Neural cell (in vitro differentiated cells): ENCODE results near the gene KCTD17. TPM values are rescaled to one million over a fixed set of nuclear protein-coding genes. Genes with fewer than 3 reads are reported as not detected.

Source experiments
- H2AFZ ChIP-seq: fragments of 200-600, 300-800 bp; sonication (generic), shearing (Covaris generic); 2 replicates; pipeline ENCODE4 v1.6.0; 2014; ENCODE audit warnings: low read depth, mild to moderate bottlenecking, antibody characterized with exemption, low read length, moderate library complexity
- H3F3A ChIP-seq: fragments of 200-600 bp; shearing (Covaris generic); 2 replicates; pipeline ENCODE4 v1.6.1; 2016; ENCODE audit warnings: mild to moderate bottlenecking, moderate library complexity, mixed read lengths, antibody characterized with exemption, low read length; ENCODE audit not compliant: insufficient read depth, poor library complexity, severe bottlenecking
- H3K27ac ChIP-seq: fragments of 200-600, 300-800 bp; sonication (generic), shearing (Covaris generic); 2 replicates; pipeline ENCODE4 v1.5.1; 2014; ENCODE audit warnings: mild to moderate bottlenecking, low read length, moderate library complexity
- H3K27me3 ChIP-seq: fragments of 300-800, 200-600 bp; sonication (generic), shearing (Covaris generic); 2 replicates; pipeline ENCODE4 v1.6.0; 2014; ENCODE audit warnings: mild to moderate bottlenecking, low read depth, low read length, moderate library complexity; ENCODE audit not compliant: insufficient read depth
- H3K36me3 ChIP-seq: fragments of 300-800, 200-600 bp; sonication (generic), shearing (Covaris generic); 2 replicates; pipeline ENCODE4 v1.5.1; 2014; ENCODE audit warnings: mild to moderate bottlenecking, antibody characterized with exemption, low read length, moderate library complexity; ENCODE audit not compliant: insufficient read depth
- H3K4me2 ChIP-seq: fragments of 300-800, 200-600 bp; sonication (generic), shearing (Covaris generic); 2 replicates; pipeline ENCODE4 v1.6.0; 2014; ENCODE audit warnings: mild to moderate bottlenecking, low read length
- H3K4me3 ChIP-seq: fragments of 300-800, 200-600 bp; sonication (generic), shearing (Covaris generic); 2 replicates; pipeline ENCODE4 v1.5.1; 2014; ENCODE audit warnings: mild to moderate bottlenecking, low read length, moderate library complexity
- H3K79me2 ChIP-seq: fragments of 200-600 bp; shearing (Covaris generic); replicated peaks from 2 replicates; pipeline ENCODE4 v1.6.0; 2014; ENCODE audit warnings: mild to moderate bottlenecking, low read length, moderate library complexity; ENCODE audit not compliant: insufficient read depth
- H3K9ac ChIP-seq: fragments of 300-800, 200-600 bp; sonication (generic), shearing (Covaris generic); 2 replicates; pipeline ENCODE4 v1.6.1; 2016; ENCODE audit warnings: mild to moderate bottlenecking, low read length, mixed read lengths
- H3K9me2 ChIP-seq: fragments of 200-600 bp; shearing (Covaris generic); 2 replicates; pipeline ENCODE4 v1.6.1; 2016; ENCODE audit warnings: mild to moderate bottlenecking, low read length, mixed read lengths; ENCODE audit not compliant: insufficient read depth
- H3K9me3 ChIP-seq: fragments of 200-600, 300-800 bp; sonication (generic), shearing (Covaris generic); 2 replicates; pipeline ENCODE4 v1.6.1; 2016; ENCODE audit warnings: mild to moderate bottlenecking, mixed run types, low read length, moderate library complexity, mixed read lengths
- H4K20me1 ChIP-seq: fragments of 200-600 bp; shearing (Covaris generic); 2 replicates; pipeline ENCODE4 v1.6.1; 2016; ENCODE audit warnings: mild to moderate bottlenecking, mixed run types; ENCODE audit not compliant: insufficient read depth
- EP300 ChIP-seq: fragments of 450-650 bp; conservative IDR thresholded peaks from 2 replicates; pipeline ENCODE4 v1.6.1; 2014; ENCODE audit warnings: antibody characterized with exemption, mild to moderate bottlenecking, moderate library complexity; ENCODE audit not compliant: poor library complexity, severe bottlenecking
- EZH2 ChIP-seq: fragments of 200-600, 300-800 bp; shearing (Covaris generic), sonication (generic); IDR thresholded peaks from 2 replicates; pipeline ENCODE4 v1.6.1; 2014; ENCODE audit warnings: antibody characterized with exemption, low read length, borderline replicate concordance, mild to moderate bottlenecking; ENCODE audit not compliant: insufficient read depth, poor library complexity, severe bottlenecking
- MXI1 ChIP-seq: fragments of 450-650 bp; conservative IDR thresholded peaks from 2 replicates; pipeline ENCODE4 v1.6.1; 2014; ENCODE audit warnings: antibody characterized with exemption, mild to moderate bottlenecking; ENCODE audit not compliant: poor library complexity, severe bottlenecking
- POLR2AphosphoS5 ChIP-seq: IDR thresholded peaks from 2 replicates; pipeline ENCODE4 v1.6.1; 2012
- RAD21 ChIP-seq: fragments of 450-650 bp; conservative IDR thresholded peaks from 2 replicates; pipeline ENCODE4 v1.6.1; 2014; ENCODE audit warnings: antibody characterized with exemption, mild to moderate bottlenecking, moderate library complexity
- SMC3 ChIP-seq: fragments of 450-650 bp; conservative IDR thresholded peaks from 2 replicates; pipeline ENCODE4 v1.6.1; 2014; ENCODE audit warnings: antibody characterized with exemption, mild to moderate bottlenecking, moderate library complexity; ENCODE audit not compliant: poor library complexity
- TAF1 ChIP-seq: IDR thresholded peaks from 2 replicates; pipeline ENCODE4 v1.6.1; 2012; ENCODE audit warnings: low read depth
- polyA plus RNA-seq: library from polyadenylated mRNA; depleted of rRNA; stranded (reverse); fragments of >200 nt; gene quantifications from 2 replicates; pipeline ENCODE4 v1.2.3, GENCODE V29; 2014
- TF ChIP-seq, protein P1 (sequence below): fragments of 450-650 bp; IDR thresholded peaks from 2 replicates; pipeline ENCODE4 v1.5.1; 2014; ENCODE audit warnings: antibody characterized with exemption, mild to moderate bottlenecking, moderate library complexity; ENCODE audit not compliant: poor library complexity, severe bottlenecking
- TF ChIP-seq, protein P2 (sequence below): IDR thresholded peaks from 2 replicates; pipeline ENCODE4 v1.6.1; 2012; ENCODE audit warnings: borderline replicate concordance

KCTD17 gene
- polyA plus RNA-seq, 1 donor from 2014 or later, result 96.3 TPM

DNA sequence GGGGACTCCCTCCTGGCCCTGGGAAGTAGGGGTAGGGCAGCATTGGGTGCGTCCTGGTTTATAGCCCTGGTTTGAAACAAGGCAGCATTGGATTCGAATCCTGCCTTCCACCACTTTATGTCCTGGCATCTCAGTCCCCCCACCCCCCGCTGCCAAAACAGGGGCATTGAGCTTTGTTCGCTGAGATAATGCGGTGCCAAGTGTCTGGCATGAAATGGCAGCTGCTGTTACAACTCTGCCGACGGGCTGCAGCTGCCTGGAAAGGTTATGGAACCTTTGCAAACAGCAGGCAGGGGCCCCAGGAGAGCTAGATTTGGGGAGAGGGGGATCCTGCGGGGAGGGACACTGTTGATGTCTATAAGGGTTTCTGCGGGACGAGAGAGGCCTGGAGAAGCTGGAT is 34.2 kb upstream of the KCTD17 start:
- Histone ChIP-seq H3K36me3 (no peaks in the 10 kb centered on the region), H3K9me3 (no peaks in the 10 kb centered on the region), H3K9me2 (no peaks in the 10 kb centered on the region), H3K27me3 (no peaks in the 10 kb centered on the region), H3K9ac (no peak overlapping the region), H3K4me3 (no peak overlapping the region), H3F3A (no peaks in the 10 kb centered on the region), H3K79me2 (peaks cover 10% of the 10 kb centered on the region), H3K27ac (no peak overlapping the region), H3K4me2 (no peak overlapping the region), H4K20me1 (no peaks in the 10 kb centered on the region), H2AFZ (no peak overlapping the region)
- TF ChIP-seq TAF1, result no peak
- TF ChIP-seq, protein P1, sequence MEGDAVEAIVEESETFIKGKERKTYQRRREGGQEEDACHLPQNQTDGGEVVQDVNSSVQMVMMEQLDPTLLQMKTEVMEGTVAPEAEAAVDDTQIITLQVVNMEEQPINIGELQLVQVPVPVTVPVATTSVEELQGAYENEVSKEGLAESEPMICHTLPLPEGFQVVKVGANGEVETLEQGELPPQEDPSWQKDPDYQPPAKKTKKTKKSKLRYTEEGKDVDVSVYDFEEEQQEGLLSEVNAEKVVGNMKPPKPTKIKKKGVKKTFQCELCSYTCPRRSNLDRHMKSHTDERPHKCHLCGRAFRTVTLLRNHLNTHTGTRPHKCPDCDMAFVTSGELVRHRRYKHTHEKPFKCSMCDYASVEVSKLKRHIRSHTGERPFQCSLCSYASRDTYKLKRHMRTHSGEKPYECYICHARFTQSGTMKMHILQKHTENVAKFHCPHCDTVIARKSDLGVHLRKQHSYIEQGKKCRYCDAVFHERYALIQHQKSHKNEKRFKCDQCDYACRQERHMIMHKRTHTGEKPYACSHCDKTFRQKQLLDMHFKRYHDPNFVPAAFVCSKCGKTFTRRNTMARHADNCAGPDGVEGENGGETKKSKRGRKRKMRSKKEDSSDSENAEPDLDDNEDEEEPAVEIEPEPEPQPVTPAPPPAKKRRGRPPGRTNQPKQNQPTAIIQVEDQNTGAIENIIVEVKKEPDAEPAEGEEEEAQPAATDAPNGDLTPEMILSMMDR, result no peak
- no peak for TF ChIP-seq RAD21
- no peak for TF ChIP-seq EP300
- TF ChIP-seq EZH2, result no peak
- TF ChIP-seq MXI1, result no peak
- TF ChIP-seq POLR2AphosphoS5, result no peak
- TF ChIP-seq SMC3, result no peak
- TF ChIP-seq, protein P2, sequence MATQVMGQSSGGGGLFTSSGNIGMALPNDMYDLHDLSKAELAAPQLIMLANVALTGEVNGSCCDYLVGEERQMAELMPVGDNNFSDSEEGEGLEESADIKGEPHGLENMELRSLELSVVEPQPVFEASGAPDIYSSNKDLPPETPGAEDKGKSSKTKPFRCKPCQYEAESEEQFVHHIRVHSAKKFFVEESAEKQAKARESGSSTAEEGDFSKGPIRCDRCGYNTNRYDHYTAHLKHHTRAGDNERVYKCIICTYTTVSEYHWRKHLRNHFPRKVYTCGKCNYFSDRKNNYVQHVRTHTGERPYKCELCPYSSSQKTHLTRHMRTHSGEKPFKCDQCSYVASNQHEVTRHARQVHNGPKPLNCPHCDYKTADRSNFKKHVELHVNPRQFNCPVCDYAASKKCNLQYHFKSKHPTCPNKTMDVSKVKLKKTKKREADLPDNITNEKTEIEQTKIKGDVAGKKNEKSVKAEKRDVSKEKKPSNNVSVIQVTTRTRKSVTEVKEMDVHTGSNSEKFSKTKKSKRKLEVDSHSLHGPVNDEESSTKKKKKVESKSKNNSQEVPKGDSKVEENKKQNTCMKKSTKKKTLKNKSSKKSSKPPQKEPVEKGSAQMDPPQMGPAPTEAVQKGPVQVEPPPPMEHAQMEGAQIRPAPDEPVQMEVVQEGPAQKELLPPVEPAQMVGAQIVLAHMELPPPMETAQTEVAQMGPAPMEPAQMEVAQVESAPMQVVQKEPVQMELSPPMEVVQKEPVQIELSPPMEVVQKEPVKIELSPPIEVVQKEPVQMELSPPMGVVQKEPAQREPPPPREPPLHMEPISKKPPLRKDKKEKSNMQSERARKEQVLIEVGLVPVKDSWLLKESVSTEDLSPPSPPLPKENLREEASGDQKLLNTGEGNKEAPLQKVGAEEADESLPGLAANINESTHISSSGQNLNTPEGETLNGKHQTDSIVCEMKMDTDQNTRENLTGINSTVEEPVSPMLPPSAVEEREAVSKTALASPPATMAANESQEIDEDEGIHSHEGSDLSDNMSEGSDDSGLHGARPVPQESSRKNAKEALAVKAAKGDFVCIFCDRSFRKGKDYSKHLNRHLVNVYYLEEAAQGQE, result no peak

DNA sequence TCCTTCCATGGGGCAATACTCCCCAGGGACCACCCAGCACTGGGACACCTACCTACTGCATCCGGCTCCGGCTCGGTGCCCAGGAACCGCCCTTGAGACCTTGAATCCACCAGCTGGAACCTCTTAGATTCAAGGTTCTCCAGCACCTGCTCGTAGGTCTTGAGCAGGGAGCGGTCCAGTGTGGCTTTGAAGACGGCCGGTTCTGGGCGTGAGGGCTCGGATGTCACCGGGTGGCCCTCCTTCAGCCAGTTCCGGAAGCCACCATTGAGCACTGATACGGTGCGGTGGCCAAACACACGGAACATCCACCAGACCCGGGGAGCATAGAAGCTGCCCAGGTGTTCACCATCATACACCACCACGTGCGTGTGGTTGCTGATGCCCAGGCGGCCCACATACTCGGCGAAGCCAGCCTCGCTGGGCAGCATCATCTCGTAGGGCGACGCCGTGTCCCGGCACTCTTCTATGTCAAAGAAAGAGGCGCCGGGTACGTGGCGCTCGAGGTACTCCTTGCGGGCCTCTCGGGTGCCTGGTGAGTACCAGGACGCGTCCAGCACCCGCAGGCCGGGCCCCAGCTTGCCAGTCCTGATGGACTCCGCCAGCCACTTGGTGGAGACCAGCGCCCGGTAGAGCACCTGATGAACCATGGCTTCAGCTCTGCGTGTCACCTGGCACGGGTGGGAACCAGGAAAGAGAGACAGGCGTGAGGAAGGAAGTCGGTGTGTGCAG is 33.3 kb upstream of the KCTD17 start:
- Histone ChIP-seq H3K4me2 (peak overlapping the region; percentile 68), H3K9me2 (no peaks in the 10 kb centered on the region), H3K36me3 (no peaks in the 10 kb centered on the region), H3K27me3 (no peaks in the 10 kb centered on the region), H4K20me1 (no peaks in the 10 kb centered on the region), H3K4me3 (peak overlapping the region; percentile 76), H2AFZ (no peak overlapping the region), H3K79me2 (peaks cover 10% of the 10 kb centered on the region), H3K9ac (peak overlapping the region; percentile 73), H3K9me3 (no peaks in the 10 kb centered on the region), H3F3A (no peaks in the 10 kb centered on the region), H3K27ac (no peak overlapping the region)
- no peak for TF ChIP-seq MXI1
- TF ChIP-seq EP300, result no peak
- TF ChIP-seq, protein P2, result no peak
- no peak for TF ChIP-seq POLR2AphosphoS5
- TF ChIP-seq RAD21, result no peak
- no peak for TF ChIP-seq EZH2
- TF ChIP-seq, protein P1, result no peak
- no peak for TF ChIP-seq TAF1
- no peak for TF ChIP-seq SMC3
